OCI-LY1 (cell line): ENCODE data around the gene ARFIP1.

Source experiments
- EZH2 ChIP-seq: fragments of 200-600 bp; sonication (generic), shearing (Covaris generic); IDR thresholded peaks from 2 replicates; pipeline ENCODE4 v1.8.0; 2017; ENCODE audit warnings: borderline replicate concordance, mixed run types, mild to moderate bottlenecking, antibody characterized with exemption, low read length, moderate library complexity, mixed read lengths
- TF ChIP-seq, protein P1 (sequence below): fragments of 200-600 bp; sonication (generic), shearing (Covaris generic); IDR thresholded peaks from 2 replicates; pipeline ENCODE4 v1.5.1; 2017; ENCODE audit warnings: mild to moderate bottlenecking, antibody characterized with exemption, low read length, moderate library complexity, mixed read lengths

DNA sequence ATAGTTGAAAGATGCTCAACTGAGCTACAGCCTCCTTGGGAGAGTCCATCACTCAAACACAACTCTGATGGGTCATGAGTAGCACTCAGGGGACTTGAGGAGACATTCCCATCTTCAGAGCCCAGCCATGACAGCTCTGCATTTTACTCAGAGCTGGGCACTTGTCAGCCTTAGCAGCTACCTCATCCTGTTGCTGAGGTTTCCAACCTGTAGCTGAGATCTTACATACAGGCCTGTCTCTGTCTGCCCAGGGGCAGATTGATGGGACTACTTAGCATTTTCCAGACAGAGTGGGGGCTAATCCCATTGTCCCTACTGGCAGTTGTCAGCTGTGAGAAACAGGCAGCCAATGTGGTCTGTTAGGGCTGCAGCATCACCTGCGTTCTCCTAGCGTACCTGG is 159.9 kb downstream of the ARFIP1 start:
- TF ChIP-seq, protein P1, sequence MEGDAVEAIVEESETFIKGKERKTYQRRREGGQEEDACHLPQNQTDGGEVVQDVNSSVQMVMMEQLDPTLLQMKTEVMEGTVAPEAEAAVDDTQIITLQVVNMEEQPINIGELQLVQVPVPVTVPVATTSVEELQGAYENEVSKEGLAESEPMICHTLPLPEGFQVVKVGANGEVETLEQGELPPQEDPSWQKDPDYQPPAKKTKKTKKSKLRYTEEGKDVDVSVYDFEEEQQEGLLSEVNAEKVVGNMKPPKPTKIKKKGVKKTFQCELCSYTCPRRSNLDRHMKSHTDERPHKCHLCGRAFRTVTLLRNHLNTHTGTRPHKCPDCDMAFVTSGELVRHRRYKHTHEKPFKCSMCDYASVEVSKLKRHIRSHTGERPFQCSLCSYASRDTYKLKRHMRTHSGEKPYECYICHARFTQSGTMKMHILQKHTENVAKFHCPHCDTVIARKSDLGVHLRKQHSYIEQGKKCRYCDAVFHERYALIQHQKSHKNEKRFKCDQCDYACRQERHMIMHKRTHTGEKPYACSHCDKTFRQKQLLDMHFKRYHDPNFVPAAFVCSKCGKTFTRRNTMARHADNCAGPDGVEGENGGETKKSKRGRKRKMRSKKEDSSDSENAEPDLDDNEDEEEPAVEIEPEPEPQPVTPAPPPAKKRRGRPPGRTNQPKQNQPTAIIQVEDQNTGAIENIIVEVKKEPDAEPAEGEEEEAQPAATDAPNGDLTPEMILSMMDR = no peak
- no peak for TF ChIP-seq EZH2
